Skin epidermis (tissue), 12 donors: ENCODE results near the gene COL15A1.
"Not testable (repeated sequence)": the region's sequence is repeated elsewhere in the genome, so short reads cannot be mapped to it uniquely, and the experiment has no call there.

Experiments used
- H3K27ac ChIP-seq, 21 experiments: fragments of 200-600 bp; sonication (generic) in 11 of 21; one replicate each; pipeline ENCODE4 v1.5.0; 2020; ENCODE audit warnings: mild to moderate bottlenecking in 3 of 21, inconsistent platforms in 2 of 21, moderate library complexity in 2 of 21
- H3K4me3 ChIP-seq, 7 experiments: fragments of 200-600 bp; sonication (generic) in 2 of 7; one replicate each; pipeline ENCODE4 v1.5.0; 2020; ENCODE audit warnings: inconsistent platforms in 2 of 7, mild to moderate bottlenecking in 2 of 7, moderate library complexity in 1 of 7

Gene COL15A1

DNA sequence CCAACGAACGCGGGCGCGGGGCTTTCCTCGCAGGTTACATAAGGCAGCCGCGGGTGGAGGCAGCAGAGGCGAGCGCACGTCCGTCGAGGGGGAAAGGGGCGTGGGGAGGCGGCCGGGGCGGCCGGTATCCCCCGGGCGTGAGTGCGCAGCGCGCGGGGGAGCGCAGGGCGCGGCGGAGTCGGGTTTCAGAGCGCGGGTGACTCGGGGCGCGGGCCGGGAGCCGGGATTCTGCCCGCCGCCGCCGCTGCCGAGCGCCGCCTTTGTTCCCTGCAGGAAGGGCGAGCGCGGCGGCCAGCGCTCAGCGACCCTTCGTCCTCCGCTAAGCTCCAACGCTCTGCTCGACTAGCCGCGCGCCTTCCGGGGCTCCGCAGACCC, at the start of gene COL15A1:
Gene COL15A1, plus strand, starts transcription at position 226 of the 375 bp plus-strand sequence. CDS start 155 bp downstream, outside the sequence.
- peak within 1 kb of the TSS; percentile 21 to 43 (median 38) for H3K4me3 ChIP-seq
- H3K27ac ChIP-seq = peak within 1 kb of the TSS in 19 of 21 experiments; percentile 11 to 83 (median 72)

DNA sequence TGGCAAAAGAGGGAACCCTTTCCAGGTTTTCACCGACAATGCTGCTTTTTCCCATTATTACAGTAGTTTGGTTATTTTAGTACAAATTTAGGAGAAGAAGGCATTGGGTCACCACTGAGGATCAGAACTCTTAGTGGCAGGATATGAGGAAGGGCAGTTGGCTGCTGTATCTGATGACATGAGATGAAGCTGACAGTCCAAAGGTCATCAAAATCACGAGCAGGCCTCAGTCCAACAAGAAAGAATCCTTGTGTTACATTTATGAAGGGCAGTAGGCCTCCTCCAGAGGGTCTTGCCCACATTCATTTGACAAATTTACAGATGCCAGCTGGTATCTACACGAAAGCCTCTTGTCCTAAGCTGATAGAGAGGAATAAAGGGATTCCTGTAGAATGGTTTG, 49.5 kb upstream of the COL15A1 start:
- H3K4me3 ChIP-seq = no peak overlapping the region
- H3K27ac ChIP-seq = peak overlapping the region in 2 of 21 experiments; percentile 39 to 60

DNA sequence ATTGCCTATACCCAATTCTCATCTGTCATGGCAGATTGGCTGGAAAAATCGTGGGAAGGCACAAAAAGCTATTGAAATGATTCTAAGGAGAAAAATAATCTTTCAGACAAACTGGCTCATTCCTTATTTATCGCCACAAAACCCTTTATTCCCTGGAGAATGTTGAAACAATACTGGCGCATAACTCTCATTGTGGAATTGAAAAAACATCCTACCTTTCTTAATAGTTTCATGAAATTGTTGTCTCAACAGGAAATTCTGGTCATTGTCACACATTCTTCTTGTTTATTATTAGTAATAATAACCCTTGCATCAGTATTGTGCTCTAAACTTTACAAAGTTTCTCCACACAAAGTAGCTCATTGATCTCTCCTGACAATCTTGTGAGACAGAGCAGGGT, 48.9 kb upstream of the COL15A1 start:
- H3K27ac ChIP-seq = peak overlapping the region in 3 of 21 experiments; percentile 1 to 60 (median 43)
- no peak overlapping the region for H3K4me3 ChIP-seq

DNA sequence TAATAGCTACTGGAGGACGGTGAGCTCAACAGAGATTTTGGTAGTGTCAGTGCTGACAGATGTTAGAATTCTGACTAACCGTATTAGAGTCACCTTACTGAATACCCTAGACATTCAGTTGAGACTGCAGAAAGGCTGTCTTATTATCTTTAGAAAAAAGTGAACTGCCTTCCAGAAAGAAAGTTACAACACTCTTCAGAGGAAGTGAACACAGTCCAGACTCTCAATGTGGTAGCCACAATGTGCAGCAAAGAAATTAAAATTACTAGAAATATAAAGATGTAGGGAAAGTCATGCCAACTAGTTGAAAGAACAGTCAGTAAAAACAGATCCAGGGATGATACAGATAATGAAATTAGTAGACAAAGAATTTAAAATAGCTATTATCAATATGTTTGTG, 47.1 kb upstream of the COL15A1 start:
- no peak overlapping the region for H3K27ac ChIP-seq
- no peak overlapping the region for H3K4me3 ChIP-seq

DNA sequence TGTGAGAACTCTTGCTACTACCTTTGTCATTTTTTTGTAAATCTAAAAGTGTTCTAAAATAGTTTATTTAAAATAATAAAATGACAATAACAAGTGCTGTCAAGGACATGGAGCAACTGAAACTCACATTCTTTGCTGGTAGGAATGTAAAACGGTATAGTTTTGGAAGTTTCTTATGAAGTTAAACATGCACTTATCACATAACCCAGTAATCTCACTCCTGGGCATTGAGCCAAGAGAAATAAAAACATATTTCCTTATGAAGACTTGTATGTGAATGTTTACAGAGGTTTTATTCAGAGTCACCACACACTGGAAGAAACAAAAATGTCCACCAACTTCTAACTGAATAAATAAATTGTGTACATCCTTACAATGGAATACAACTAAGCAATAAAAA, 46.0 kb upstream of the COL15A1 start:
- Histone ChIP-seq H3K4me3 (no peak overlapping the region), H3K27ac (no peak overlapping the region)

DNA sequence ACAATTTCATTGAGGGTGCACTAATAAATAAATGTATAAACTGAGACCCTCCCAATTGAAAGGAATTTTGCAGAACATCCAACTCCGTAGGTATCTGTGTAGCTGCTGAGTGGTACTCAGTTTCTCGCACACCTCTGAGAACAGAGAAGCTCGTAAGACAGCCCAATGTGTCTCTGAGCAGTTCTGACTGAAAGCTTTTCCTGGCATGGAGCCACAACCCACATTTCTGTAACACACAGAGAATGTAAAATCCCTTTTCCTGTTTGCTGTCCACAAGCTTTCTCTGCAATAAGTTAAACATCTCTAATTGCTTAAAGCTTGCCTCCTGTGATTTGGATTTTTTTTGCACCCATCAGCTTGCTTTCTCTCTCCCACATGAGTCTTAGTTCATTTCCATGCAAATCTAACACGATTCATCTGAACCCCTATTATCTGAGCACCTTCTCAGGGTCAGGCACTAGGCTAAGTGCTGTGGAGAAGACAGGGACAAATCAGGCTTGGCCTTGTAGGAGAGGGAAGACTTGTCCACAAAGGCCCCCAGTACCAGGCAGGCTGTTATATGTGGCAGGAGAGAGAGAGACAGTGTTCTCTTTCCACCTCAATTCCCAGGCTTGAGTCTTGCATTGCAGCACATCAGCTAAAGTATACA, 44.2 kb upstream of the COL15A1 start:
- Histone ChIP-seq H3K4me3 (no peak overlapping the region), H3K27ac (peak overlapping the region in 2 of 21 experiments; percentile 11 to 14)

DNA sequence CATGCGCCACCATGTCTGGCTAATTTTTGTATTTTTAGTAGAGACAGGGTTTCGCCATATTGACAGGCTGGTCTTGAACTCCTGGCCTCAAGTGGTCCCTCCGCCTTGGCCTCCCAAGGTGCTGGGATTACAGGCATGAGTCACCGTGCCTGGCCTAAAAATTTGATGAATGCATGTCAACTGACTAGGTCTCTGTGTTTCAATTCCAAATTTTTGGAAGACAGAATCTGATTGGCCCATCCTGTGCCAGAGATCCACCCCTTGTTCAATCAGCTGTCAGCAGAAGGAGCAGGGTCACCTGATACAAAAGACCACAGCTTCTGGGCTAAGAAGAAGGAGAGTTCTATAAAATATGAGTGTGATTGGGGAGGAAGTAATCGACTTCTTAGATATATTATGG, 43.5 kb upstream of the COL15A1 start:
- Histone ChIP-seq H3K27ac (peak overlapping the region in 1 of 21 experiments; percentile 11), H3K4me3 (no peak overlapping the region)

DNA sequence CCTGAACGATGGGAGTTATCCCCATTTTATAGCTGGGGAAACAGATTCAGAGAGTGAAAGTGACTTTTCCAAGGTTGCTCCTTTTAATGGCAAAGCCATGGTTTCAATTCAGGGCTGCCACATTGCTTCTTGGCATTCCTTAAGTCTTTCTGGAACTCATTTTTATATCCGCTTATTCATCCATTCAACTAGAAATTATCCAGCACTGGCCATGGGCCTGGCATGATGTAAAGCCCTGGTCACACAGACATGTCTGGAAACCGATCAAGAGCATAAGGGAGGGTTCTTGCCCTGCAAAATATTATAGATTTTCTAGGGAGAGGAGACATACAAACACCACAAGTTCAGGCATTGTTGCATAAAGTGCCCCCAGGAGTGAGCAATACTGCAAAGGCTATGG, 43.0 kb upstream of the COL15A1 start:
- no peak overlapping the region for H3K4me3 ChIP-seq
- no peak overlapping the region for H3K27ac ChIP-seq

DNA sequence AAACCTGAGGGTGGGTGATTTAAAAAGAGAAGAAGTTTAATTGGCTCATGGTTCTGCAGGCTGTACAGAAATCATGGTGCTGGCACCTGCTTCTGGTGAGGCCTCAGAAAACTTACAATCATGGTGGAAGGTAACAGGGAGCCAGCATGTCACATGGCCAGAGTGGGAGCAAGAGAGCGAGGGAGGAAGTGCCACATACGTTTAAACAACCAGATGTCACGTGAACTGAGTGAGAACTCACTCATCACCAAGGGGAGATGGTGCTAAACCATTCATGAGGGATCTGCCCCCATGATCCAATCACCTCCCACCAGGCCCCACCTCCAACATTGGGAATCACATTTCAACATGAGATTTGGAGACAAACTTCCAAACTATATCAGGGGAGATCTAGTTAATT, 41.9 kb upstream of the COL15A1 start:
- not testable (repeated sequence) for H3K27ac ChIP-seq, H3K4me3 ChIP-seq

DNA sequence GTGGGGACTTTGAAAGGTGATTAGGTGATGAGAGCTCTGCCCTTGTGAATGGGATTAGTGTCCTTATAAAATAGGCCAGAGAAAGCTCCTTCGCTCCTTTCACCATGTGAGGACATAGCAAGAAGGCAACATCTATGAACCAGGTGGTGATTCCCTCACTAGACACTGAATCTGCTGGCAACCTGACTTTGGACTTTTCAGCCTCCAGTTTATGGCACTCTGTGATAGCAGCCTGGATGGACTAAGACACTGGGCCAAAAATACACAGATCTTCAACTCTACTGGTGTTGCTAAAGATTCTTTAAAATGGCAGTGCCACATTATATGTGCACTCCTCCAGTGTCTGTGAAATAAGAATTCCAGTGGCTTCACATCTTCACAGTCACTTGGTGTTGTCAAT, 41.2 kb upstream of the COL15A1 start:
- H3K27ac ChIP-seq = no peak overlapping the region
- no peak overlapping the region for H3K4me3 ChIP-seq

DNA sequence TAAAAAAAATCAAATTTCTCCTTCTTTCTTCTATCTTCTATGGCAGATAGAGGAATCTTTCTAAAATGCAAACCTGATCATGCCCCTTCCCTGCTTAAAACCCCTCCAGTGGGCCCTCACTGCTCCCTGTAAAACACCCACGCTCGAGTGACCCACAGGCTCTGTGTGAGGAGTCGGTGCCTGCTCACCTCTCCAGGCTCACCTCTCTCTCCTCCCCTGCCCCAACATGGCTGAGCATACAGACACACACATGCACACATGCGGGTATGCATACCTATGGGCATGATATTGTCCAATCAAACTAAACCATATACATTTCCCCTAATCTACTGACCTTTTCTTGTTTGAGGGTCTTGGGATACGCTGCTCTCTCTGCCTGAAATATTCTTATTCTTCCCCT, 40.8 kb upstream of the COL15A1 start:
- H3K4me3 ChIP-seq = no peak overlapping the region
- H3K27ac ChIP-seq = no peak overlapping the region

DNA sequence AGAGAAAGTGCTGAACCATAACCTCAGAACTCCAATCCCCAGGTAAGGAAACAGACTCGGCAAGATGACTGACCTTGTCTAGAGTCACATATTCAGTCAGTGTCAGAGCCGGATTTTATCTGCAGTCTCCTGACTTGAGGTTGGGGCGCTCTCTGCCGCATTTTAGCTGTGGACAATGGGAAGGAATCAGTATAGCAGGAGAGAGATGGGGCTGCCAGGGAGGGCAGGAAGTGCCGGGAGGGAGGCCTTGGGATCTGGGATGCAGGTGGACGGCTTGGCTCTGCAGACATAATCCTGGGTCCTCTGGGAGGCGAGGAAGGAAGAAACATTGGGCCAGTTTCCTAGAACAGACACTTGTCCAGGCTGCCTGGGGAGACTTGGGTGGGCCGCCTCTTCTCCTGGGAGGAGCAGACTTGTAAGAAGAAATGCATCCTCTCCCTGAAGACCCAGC, 39.7 kb upstream of the COL15A1 start:
- no peak overlapping the region for H3K4me3 ChIP-seq
- H3K27ac ChIP-seq = no peak overlapping the region

DNA sequence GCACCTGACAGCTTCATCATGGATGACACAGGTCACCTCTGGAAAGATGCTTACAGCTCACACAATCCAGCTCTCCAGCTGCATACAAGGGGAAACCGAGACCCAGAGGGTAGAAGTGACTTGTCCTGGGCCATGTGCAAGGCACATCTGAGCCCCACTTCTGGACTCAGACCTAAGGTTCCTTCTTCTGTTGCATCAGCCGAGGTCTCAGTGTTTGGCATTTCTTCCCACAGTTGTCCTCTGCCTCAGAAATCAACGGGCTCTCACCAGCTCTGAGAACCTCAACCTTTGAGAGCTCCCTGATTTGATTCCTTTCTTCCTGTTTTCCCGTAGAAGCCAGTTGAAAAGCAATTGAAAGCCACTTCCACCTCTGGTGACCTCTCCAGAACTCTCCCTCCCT, 38.7 kb upstream of the COL15A1 start:
- no peak overlapping the region for H3K4me3 ChIP-seq
- H3K27ac ChIP-seq = no peak overlapping the region

DNA sequence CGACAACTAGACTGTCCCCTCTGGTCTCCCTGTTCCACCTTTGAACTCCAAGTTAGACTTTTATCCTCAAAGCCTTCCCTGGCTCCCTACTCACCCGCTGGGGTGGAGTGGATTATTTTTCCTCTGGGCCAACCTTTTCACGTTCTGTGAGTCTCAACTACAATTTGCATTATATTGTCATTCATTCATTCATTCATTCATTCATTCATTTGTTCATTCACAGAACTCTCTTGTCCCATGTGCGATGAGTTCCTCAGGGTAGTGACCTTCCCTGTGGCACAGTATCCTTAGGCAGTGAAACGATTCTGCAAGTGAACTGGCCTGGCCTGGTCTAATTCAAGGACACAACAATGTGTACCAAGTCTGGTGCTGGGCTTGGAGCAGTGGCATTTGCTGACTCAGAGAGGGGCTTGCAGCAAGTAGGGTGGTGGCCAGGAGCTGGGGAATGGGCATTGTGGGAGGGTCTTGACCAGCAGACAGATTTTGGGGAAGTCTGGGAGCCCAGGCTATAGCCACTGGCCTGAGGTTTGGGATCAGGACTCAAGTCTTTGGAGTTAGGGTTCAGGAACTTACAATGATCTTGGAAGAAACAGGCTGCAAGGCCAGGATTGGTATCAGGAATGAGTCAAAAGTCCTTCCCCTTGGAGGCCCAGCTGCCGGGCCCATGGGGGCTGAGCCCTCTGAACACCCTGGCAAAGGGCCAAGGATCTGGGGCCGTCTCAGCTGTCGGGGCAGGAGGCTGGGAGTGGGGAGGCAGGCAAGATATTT, 37.2 kb upstream of the COL15A1 start:
- Histone ChIP-seq H3K4me3 (no peak overlapping the region), H3K27ac (peak overlapping the region in 3 of 21 experiments; percentile 25 to 51 (median 33))

DNA sequence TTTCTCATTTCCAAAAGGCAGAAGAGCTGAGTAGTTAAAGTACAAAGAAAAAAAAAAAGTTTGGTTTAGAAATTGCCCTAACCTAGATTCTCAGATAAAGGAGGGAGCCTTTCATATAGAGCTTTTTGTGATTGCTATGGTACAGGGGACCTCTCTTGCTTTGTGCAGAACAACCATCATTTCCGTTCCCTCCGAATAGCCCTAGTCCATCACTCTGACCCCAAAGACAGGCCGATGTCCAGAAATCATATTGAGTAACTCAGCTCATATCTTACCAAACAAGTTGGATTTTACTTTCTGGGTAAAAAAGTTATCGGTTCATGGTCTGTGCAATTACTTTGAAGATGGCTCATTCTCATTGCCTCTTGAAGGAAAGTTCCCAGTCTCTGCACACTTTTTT, 36.7 kb upstream of the COL15A1 start:
- Histone ChIP-seq H3K4me3 (no peak overlapping the region), H3K27ac (peak overlapping the region in 2 of 21 experiments; percentile 33 to 51)

DNA sequence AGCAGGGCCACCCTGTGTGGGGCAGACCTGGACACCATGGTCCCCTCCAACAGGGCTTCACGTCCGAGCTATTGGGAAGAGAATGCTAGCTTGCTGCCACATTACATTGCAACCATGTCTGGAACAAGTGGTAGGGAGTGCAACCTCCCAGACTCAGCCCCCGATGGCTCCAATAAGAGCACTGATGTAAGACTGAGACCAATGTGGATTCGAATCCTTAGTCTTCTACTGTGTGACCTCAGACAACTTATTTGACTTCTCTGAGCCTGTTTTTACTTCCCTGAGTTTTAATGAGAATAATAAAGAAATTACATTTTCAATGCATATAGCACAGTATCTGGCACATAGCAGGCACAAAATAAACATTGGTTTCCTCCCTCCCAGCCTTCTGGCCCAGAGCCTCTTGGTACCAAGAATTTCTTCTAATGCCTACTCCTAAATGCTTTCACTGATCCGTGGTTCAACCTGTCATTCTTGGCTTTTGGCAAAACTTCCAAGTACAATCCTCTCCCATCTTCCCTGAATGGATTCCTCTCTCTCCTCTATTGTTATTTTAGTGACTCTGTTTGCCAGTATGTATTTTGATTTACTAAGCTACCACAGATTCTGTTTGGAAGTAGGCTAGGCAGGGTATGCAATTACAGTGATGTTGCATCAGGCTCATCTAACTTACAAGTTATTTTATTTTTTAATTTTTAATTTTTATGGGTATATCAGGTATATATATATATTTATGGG, 34.6 kb upstream of the COL15A1 start:
- Histone ChIP-seq H3K27ac (peak overlapping the region in 14 of 21 experiments; percentile 13 to 88 (median 66)), H3K4me3 (no peak overlapping the region)

DNA sequence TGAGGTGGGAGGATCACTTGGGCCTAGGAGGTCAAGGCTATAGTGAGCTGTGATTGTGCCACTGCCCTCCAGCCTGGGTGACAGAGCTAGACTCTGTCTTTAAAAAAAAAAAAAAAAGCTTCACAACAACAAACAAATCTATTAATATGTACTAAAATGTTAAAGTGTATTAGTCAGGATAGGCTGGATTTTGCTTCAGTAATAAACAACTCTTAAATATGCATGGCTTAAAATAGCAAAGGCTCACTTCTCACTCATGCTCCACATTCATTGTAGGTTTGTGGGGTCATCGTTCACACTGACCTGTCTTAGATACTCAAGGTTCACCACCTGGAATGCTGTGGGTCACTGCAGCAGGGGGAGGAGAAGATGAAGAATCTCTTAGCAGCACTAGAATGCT, 33.8 kb upstream of the COL15A1 start:
- Histone ChIP-seq H3K4me3 (no peak overlapping the region), H3K27ac (peak overlapping the region in 1 of 21 experiments; percentile 15)

DNA sequence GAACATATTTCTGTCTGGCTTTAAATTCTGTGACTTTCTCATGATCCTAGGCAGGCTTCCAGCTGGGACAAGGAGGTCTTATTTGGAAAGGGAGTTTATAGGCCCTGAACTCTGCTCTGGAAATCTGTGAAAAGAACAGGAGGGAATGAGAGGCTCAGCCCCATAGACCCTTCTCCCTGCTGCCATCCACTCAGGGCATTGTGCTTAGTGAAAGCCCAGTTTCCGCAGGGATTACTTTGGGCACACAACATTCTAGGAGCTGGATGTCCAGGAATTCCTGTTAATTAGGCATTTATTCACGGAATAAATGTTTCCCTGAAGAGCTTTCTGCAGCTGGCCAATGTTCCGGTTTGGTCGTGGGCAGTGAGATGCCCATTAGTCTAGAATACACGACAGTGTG, 32.7 kb upstream of the COL15A1 start:
- no peak overlapping the region for H3K4me3 ChIP-seq
- peak overlapping the region in 1 of 21 experiments; percentile 21 for H3K27ac ChIP-seq

DNA sequence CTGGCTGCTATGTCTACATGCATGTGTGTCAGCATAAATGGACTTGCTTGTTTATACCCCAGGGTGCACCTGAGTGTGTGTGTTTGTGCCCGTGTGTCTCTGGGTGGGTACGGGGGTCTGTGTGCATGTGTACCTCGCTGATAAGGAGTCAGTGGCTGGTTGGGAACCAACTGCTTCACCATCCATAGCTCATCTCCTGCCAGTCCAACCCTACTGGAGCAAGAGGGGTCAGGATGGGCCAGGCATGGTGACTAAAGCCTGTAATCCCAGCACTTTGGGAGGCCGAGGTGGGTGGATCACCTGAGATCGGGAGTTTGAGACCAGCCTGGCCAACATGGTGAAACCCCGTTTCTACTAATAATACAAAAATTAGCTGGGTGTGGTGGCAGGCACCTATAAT, 32.0 kb upstream of the COL15A1 start:
- H3K27ac ChIP-seq, H3K4me3 ChIP-seq: not testable (repeated sequence)

DNA sequence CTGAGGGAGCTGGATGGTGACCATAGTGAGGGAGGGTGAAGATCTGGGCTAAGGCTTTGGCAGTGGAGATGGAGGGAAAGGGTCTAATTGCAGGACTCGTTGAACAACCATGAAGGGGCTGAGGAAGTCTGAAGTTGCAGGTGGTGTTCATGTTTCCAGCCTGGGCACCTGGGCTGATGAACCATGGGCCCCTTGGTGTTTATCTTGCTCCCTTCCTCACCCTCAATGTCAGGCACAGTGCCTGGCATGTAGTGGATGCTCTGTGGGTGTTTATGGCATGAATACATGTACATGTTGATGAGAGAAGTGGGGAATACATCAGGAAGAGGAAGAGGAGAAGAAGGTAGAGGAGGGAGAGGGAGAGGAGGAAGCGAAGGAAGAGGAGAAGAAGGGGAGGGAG, 31.3 kb upstream of the COL15A1 start:
- Histone ChIP-seq H3K27ac (peak overlapping the region in 1 of 21 experiments; percentile 21), H3K4me3 (no peak overlapping the region)

DNA sequence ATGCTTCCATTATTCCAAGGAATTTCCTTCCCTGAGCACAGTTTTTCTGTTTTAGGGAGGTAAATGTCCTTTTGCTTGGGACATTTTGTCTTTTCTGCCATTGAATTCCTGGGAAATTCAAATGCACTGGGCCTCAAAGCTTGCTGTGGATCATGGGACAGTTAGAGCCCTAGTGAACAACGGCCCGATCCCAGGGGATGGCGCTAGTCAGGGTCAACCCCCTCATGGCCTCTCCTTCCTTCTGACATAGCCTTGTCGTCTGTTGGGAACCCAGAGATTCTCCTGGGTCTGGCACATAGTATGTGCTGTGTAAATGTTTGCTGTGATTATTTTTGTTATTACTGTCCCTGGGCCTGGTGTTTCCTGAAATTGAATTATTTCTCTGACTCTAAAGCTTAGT, 30.7 kb upstream of the COL15A1 start:
- Histone ChIP-seq H3K4me3 (no peak overlapping the region), H3K27ac (peak overlapping the region in 1 of 21 experiments; percentile 21)
